Amygdala (tissue), 56 donors: ENCODE measurements around the gene FBXO45.
"Not testable (repeated sequence)": the region's sequence is repeated elsewhere in the genome, so short reads cannot be mapped to it uniquely, and the experiment has no call there.

Source experiments
- DNase-seq, 56 donors: peaks; one replicate each; lab custom pipeline; 2025; lab: John Stamatoyannopoulos, UW

Gene FBXO45

DNA sequence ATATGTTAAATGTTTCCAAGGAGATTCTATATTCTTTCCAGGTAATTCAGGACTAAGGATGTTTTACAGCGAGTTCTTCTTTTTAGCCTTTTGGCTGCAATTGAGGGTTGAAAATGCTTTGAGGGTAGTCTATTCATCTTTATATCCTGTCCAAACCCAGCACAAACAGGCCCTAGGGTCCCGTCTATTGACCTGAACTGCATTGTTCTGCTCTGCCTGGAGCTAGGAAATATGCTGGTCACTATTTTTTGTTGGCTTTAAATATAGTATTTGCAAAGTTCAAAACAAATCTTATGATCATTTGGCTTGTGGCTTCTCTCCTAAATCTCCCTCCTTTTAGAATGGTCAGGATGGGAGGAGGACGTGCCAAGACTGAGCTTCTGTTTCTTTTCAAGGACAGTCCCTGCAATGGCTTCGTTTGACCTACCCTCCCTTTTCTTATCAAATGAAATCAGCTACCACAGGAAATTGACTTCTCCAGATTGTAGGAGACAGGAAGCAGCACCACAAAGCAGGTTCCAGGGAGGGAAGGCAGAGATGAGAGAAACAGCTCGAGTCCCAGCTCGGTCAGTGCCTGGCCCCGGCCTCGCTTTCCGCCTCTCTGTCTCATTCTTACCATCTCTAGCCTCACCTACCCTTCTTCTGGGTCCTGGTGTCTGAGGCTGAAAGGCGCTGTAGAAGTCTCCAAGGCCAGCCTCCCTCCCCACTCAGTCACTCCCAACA is 43.5 kb downstream of the FBXO45 start:
- no peak for DNase-seq

GRCh38 chr3:196615234-196615633 is 46.8 kb downstream of the FBXO45 start:
- DNase-seq: not testable (repeated sequence)

DNA sequence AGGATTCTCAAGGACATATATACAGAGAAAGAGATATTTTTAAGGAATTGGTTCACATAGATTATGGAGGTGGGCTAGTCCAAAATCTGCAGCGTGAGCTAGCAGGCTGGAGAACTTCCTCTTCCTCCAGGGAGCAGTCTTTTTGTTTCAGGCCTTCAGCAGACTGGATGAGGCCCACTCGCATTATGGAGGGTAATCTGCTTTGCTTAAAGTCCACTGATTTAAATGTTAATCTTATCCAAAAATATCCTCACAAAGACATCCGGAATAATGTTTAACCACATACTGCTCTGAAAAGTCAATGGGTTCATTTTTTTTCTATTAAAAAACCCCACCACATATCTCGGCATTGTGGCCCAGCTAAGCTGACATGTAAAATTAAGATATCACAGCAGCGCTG is 48.8 kb downstream of the FBXO45 start:
- DNase-seq: no peak

DNA sequence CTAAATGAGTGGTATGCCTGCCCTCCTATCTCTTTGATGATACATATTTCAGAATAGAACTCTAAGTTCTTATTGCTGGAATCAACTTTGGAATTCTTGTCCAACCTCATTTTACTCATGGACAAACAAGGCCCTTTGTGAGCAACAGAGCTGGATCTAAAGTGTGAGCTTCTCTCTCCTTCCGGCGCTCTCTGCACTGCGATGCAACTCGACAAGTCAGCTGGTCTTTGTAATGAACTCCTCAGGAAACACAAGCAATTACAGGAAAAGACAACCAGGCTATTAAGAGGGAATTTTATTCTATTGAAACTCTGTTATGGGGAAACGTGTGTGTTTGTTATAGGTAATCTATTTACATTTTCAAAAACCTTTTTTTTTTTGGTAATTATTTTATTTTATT is 50.8 kb downstream of the FBXO45 start:
- DNase-seq: no peak

DNA sequence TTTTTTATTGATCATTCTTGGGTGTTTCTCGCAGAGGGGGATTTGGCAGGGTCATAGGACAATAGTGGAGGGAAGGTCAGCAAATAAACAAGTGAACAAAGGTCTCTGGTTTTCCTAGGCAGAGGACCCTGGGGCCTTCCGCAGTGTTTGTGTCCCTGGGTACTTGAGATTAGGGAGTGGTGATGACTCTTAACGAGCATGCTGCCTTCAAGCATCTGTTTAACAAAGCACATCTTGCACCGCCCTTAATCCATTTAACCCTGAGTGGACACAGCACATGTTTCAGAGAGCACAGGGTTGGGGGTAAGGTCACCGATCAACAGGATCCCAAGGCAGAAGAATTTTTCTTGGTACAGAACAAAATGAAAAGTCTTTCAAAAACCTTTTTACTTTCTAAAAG is 51.2 kb downstream of the FBXO45 start:
- not testable (repeated sequence) for DNase-seq

GRCh38 chr3:196620161-196620604 is 51.7 kb downstream of the FBXO45 start:
- DNase-seq: no peak

DNA sequence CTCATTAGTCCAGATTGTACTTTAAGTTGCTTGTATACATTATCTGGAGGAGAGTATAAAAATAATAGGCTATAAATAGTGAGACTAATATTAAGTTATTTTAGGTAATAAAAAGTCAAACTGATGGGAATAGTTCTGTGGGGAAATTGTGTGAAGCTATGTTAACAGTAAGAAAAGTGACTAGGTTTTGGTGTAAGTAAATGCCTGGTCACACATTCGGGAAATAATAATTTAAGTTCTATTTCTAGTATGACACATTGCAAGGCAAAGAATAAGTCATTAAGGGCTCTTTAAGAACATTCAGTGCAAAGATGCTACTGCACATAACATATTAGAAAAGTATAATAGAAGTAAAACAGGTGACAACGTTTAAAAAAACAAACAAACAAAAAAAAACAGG is 52.2 kb downstream of the FBXO45 start:
- no peak for DNase-seq

DNA sequence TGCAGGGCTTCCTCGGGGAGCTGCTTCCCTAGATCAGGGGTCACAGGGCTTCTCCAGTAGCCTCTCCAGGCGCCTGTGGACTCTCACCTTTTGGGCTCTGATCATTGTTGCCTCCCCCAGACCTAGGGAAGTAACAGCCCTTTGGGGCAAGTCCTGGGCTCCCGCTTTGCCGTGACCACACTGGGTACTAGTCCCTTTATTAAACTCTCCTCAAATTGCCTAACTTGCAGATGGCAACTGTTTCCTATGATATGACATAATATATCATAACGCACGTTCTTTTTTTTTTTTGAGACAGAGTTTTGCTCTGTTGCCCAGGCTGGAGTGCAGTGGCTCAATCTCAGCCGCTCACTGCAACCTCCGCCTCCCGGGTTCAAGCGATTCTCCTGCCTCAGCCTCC is 53.2 kb downstream of the FBXO45 start:
- DNase-seq: no peak

DNA sequence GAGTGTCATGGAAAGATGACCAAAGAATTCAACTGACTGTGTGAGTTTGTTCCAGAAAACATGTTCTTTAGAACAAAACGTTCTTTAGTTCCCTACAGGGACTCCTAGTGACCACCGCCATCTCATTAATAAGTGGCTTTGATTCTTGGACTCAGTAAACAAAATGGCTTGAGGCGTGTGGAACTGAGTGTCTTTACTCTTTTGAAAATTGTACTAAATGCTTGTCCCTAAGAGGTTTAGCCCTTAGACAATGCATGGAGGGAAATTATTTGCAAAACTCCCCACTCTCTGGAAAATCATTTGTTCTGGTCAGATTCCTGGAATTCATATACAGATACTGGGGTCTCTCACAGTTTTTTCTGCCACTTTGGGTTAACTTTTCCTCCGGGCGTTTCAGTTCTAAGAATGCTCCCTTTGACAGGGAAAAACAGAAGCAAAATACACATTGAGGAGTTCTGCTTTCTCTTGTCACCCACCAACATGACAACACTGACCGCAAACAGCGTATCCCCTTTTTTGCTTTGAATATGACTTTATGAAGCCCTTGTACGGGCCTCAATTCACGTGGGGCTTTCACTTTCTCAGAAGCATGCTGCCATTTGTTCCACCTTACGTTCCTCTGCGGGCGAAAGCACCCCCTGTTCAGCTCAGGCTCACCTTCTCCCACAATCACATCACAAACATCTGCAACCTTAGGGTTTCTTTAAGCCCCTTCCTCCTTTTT is 55.8 kb downstream of the FBXO45 start:
- no peak for DNase-seq

DNA sequence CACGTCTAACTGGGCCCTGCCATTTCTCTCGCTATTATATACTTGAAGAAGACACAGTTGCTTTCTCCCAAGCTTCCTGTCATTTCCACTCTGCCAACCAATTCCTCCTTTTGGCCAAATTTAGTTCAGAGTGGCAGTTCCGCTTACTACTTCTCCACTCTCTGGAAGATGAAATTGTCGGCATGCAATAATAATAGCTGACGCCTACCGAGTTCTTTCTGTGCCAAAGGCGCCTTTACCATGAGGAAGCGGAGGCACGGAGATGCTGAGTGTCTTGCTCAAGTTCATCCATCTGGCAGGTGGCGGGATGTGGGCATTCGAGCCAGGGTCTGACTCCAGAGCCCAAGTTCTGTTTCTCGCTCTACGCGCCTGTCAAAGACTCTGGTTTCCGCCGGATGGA is 56.4 kb downstream of the FBXO45 start:
- peak in 7 of 56 donors; percentile 15 to 47 (median 25) for DNase-seq

DNA sequence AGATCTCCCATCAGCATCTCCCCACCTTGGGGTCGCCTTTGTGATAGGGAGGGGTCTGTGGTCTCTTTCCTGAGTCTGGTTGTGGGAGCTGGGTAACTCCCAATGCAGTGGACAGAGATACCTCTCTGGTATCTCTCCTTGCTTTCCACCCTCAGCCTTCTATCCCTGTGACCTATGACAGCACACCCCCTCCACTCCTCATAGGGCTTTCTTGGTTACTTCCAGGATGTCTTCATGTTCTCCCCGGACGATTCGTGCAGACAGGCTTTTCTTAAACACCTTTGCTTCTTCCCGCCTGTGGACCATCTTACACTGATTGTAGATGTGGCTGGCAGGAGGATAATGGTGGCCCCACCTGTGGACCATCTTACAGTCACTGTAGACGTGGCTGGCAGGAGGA is 56.9 kb downstream of the FBXO45 start:
- DNase-seq: no peak

GRCh38 chr3:196627918-196628231 is 59.4 kb downstream of the FBXO45 start:
- DNase-seq: no peak

DNA sequence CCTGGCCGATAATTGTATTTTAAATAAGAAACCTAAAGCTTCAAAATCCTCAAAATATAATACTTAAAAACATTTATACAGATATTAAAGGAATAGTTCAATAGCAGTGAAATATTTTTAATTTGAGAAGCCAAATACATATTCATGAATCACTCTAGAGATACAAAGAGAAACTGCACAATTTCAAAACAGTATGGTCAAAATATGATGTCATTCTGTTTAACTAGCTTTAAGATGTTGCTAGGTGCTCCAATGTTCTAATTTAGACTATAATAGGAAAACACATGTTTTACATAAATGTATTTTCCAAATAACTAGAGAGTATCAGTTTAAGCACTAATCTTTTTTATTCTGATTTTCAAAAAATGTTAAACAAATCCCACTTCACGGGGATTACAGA is 60.8 kb downstream of the FBXO45 start:
- no peak for DNase-seq

DNA sequence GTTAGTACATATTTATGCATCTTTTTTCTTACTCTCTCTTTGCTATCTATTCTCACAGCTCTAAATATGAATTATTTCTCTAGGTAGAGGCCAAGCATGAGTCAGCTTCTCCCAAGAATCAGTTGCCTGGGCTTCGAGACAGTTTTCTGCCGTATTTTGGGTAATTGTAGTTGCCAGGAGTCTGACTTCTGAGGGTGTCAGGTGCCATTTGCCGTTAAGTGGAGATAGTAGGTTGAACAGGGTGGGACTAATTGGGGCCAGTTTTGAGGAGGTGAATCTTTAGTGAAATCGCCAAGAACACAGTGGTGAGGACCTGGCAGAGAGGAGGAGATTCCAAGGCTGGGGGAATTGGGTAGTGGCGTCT is 63.2 kb downstream of the FBXO45 start:
- peak in 2 of 56 donors; percentile 60 to 66 for DNase-seq

GRCh38 chr3:196632046-196632751 is 63.7 kb downstream of the FBXO45 start:
- DNase-seq: peak in 53 of 56 donors; percentile 28 to 87 (median 70)

GRCh38 chr3:196633555-196634151 is 65.2 kb downstream of the FBXO45 start:
- DNase-seq: no peak

GRCh38 chr3:196634224-196634623 is 65.8 kb downstream of the FBXO45 start:
- no peak for DNase-seq

DNA sequence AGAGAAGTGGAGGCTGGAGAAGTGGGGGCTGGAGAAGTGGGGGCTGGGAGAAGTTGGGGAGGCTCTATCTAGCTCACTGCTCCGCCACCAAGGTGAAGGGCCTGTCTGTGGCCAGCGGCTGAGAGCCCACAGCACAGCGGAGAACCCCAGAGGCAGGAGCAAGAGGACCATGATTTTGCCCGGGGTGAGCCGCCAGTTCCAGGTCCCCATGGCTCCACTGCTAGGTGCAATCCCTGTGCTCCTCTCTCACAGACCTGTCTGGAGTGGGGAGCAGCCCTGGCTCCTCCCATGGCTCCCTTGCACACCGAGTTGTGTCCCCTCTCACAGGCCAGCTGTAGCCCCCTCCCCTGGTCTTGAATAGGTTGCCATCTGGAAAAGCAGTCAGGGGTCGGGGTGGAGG is 66.4 kb downstream of the FBXO45 start:
- DNase-seq: no peak

DNA sequence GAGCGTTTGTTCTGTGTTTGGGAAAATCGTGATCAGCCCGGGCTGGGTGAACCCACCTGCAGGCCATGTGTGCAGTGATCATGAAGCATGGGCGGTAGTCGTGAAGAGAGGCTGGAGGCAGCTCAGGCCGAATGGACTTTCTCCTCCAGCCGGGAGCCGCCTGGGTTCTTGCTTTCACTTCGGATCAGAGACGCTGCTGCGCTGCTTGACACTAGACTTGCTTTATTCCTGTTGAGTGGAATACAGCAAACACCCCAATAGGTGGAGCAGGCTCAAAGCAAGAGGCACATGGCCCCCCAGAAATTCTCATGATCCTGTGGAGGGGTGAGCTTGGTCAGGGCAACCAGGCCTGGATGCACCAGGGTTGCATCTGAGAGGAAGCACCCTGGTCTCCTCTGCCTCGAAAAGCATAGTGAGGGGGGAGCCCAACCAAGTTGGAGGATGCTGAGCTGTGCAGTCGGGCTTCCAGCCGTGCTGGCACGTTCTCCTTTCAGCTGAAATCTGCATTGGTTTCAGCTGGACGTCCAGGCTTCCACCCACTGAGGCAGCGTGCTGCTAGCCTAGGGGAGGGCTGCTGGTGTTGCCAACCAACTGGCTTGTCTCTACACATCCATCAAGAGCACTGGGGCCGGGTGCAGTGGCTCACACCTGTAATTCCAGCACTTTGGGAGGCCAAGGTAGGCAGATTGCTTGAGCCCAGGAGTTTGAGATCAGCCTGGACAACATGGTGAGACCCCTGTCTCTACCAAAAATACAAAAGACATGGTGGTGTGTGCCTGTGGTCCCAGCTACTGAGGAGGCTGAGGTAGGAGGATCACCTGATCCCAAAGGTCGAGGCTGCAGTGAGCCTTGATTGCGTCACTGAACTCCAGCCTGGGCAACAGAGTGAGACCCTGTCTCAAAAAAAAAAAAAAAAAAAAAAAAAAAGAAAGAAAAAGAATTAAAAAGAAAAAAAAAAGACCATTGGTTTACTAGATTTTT is 68.2 kb downstream of the FBXO45 start:
- DNase-seq: no peak

DNA sequence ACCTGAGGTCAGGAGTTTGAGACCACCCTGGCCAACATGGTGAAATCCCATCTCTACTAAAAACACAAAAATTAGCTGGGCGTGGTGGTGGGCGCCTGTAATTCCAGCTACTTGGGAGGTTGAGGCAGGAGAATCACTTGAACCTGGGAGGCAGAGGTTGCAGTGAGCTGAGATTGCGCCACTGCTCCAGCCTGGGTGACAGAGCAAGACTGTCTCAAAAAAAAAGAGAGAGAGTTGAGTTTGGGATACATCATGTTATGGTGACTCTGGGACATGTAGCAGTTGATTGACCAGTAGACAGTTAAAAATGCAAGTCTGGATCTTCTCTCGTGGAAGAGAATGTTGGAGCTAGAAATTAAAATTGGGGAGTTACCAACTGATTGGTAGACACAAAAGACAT is 69.5 kb downstream of the FBXO45 start:
- not testable (repeated sequence) for DNase-seq
